GM12878 (cell line): ENCODE data around the gene TSEN54. TPM values are rescaled to one million over a fixed set of nuclear protein-coding genes. Genes with fewer than 3 reads are reported as not detected.

Source experiments
- CREB1 ChIP-seq: IDR thresholded peaks from 2 replicates; pipeline ENCODE4 v1.6.1; 2012; ENCODE audit warnings: low read depth, mild to moderate bottlenecking, inconsistent platforms
- LARP7 ChIP-seq: fragments of 450-650 bp; IDR thresholded peaks from 2 replicates; pipeline ENCODE4 v1.6.1; 2017; ENCODE audit warnings: mild to moderate bottlenecking
- NBN ChIP-seq: fragments of 450-650 bp; IDR thresholded peaks from 2 replicates; pipeline ENCODE4 v1.6.1; 2016
- PAX8 ChIP-seq: fragments of 450-650 bp; IDR thresholded peaks from 2 replicates; pipeline ENCODE4 v1.6.1; 2017; ENCODE audit warnings: mild to moderate bottlenecking, moderate library complexity
- TARDBP ChIP-seq: IDR thresholded peaks from 2 replicates; pipeline ENCODE4 v1.6.1; 2016; ENCODE audit warnings: borderline replicate concordance
- polyA plus RNA-seq, 11 experiments: library from polyadenylated mRNA; depleted of rRNA in 4 of 11; unstranded in 6 of 11; stranded (reverse) in 5 of 11; fragments of >200 nt; fragmentation: Nextera tagmentation in 4 of 11; fragmentation: Illumina TruSeq in 1 of 11; extraction: Ambion mirVana in 4 of 11; extraction: Trizol in 1 of 11; gene quantifications; 1 replicate in 1 of 11; 2 replicates in 10 of 11; pipeline versions ENCODE4 v1.2.1 to v1.2.3, GENCODE V29; 2011 to 2016; ENCODE audit warnings: inconsistent platforms in 2 of 11, missing spikeins in 2 of 11, low read depth in 1 of 11
- total RNA-seq, 4 experiments: library from RNA; depleted of rRNA in 3 of 4; stranded (reverse); fragments of >200 nt in 3 of 4; fragmentation: Illumina TruSeq in 1 of 4; extraction: Trizol in 1 of 4; gene quantifications; 2 replicates each; pipeline versions ENCODE4 v1.2.1 to v1.2.3, GENCODE V29; 2013 to 2021
- TF ChIP-seq, protein P1 (sequence below): fragments of 150-350 bp; IDR thresholded peaks from 2 replicates; pipeline ENCODE4 v1.6.1; 2016; ENCODE audit warnings: low read depth, low read length
- TF ChIP-seq, protein P2 (sequence below): fragments of 450-650 bp; IDR thresholded peaks from 2 replicates; pipeline ENCODE4 v1.6.1; 2017; ENCODE audit warnings: mild to moderate bottlenecking, moderate library complexity

TSEN54 gene
- total and polyA plus RNA-seq, 10 of the 15 experiments (the other 5 are each of a cell fraction or from before 2014, with no cell fraction given): 7.1 to 48.0 (median 41.1) TPM

DNA sequence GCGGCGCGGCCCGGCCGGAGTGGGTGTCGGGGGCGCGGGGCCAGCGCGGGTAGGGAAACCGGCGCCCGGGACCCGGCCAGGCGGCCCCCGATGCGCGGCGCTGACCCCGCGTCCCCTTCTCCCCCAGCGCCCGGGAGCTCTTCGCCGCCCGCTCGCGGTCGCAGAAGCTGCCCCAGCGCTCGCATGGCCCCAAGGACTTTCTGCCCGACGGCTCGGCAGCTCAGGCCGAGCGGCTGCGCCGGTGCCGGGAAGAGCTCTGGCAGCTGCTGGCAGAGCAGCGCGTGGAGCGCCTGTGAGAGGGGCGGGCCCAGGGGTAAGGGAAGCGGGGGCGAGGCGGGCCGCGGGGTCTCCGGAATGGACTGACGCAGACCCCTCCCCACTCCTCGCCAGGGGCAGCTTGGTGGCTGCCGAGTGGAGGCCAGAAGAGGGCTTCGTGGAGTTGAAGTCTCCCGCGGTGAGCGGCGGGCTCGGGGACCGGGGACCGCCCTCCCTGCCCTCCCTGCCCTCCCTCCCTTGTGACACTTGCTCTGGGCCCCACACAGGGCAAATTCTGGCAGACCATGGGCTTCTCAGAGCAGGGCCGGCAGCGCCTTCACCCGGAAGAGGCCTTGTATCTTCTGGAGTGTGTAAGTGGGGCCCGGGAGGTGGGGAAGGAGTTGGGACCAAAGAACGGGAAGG, 430 bp downstream of the TSEN54 start (continued):
- TF ChIP-seq PAX8 (no peak), TARDBP (no peak), CREB1 (no peak), NBN (no peak), LARP7 (peak; percentile 82; the same call in 1 of the 2 replicates)
- TF ChIP-seq, protein P1, sequence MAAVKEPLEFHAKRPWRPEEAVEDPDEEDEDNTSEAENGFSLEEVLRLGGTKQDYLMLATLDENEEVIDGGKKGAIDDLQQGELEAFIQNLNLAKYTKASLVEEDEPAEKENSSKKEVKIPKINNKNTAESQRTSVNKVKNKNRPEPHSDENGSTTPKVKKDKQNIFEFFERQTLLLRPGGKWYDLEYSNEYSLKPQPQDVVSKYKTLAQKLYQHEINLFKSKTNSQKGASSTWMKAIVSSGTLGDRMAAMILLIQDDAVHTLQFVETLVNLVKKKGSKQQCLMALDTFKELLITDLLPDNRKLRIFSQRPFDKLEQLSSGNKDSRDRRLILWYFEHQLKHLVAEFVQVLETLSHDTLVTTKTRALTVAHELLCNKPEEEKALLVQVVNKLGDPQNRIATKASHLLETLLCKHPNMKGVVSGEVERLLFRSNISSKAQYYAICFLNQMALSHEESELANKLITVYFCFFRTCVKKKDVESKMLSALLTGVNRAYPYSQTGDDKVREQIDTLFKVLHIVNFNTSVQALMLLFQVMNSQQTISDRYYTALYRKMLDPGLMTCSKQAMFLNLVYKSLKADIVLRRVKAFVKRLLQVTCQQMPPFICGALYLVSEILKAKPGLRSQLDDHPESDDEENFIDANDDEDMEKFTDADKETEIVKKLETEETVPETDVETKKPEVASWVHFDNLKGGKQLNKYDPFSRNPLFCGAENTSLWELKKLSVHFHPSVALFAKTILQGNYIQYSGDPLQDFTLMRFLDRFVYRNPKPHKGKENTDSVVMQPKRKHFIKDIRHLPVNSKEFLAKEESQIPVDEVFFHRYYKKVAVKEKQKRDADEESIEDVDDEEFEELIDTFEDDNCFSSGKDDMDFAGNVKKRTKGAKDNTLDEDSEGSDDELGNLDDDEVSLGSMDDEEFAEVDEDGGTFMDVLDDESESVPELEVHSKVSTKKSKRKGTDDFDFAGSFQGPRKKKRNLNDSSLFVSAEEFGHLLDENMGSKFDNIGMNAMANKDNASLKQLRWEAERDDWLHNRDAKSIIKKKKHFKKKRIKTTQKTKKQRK: no peak
- TF ChIP-seq, protein P2, sequence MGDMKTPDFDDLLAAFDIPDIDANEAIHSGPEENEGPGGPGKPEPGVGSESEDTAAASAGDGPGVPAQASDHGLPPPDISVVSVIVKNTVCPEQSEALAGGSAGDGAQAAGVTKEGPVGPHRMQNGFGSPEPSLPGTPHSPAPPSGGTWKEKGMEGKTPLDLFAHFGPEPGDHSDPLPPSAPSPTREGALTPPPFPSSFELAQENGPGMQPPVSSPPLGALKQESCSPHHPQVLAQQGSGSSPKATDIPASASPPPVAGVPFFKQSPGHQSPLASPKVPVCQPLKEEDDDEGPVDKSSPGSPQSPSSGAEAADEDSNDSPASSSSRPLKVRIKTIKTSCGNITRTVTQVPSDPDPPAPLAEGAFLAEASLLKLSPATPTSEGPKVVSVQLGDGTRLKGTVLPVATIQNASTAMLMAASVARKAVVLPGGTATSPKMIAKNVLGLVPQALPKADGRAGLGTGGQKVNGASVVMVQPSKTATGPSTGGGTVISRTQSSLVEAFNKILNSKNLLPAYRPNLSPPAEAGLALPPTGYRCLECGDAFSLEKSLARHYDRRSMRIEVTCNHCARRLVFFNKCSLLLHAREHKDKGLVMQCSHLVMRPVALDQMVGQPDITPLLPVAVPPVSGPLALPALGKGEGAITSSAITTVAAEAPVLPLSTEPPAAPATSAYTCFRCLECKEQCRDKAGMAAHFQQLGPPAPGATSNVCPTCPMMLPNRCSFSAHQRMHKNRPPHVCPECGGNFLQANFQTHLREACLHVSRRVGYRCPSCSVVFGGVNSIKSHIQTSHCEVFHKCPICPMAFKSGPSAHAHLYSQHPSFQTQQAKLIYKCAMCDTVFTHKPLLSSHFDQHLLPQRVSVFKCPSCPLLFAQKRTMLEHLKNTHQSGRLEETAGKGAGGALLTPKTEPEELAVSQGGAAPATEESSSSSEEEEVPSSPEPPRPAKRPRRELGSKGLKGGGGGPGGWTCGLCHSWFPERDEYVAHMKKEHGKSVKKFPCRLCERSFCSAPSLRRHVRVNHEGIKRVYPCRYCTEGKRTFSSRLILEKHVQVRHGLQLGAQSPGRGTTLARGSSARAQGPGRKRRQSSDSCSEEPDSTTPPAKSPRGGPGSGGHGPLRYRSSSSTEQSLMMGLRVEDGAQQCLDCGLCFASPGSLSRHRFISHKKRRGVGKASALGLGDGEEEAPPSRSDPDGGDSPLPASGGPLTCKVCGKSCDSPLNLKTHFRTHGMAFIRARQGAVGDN: 0 out of 2 replicates have a peak, but pooled peaks have one; percentile 59
